ENCODE measurements around the gene SNRNP25. TPM values are rescaled to one million over a fixed set of nuclear protein-coding genes. Genes with fewer than 3 reads are reported as not detected.

SNRNP25 gene
- total and polyA plus RNA-seq, 9 of the 15 experiments (the other 6 are each of a cell fraction or from before 2014, with no cell fraction given): 59.0 to 176 (median 108) TPM

DNA sequence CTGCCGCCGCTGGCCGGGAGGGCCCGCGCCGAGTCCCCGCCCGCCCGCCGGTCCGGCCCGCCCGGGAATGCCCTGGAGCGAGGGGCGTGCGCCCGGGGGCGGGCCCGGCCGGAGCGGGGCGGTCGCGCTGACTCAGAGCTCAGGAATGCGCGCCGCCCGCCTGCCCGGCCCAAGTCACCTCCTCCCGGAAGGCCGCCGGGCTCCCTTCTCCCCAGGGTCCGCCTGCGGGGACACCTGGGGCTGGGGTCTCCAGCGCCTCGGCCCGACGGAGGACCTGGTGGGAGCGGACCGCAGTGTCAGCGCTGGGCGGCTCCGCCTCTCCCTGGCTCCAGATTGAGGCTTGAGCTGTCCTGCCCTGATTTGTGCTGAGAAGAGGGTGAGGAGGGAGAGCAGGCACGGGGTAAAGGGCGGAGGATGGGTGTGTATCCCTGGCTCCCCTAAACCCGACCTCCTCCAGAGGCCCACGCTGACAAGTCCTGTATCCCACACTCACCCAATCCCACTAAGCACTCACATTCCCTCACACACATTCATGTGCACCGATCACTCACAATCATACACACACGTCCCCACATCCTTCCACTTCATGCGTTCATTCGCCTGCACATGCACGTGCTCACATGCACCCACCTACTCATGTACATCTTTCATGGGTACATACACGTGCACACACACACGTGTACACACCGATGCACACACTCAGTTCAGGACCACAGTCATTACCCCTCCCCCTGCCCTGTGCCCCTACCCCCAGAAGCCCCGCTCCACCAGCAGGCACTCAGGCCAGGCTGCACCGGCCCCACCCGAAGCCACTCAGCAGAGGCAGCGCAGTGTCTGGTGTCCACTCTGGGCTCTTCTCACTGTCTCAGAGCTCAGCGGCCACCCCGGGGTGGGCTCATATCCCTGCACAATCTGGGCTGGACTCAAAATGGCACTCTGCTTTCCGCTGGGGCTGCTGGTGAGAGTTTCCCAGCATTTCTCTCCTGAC, 19.2 kb downstream of the SNRNP25 start, which contains the start of gene RHBDF1 (continued):
- TF ChIP-seq, protein P1, sequence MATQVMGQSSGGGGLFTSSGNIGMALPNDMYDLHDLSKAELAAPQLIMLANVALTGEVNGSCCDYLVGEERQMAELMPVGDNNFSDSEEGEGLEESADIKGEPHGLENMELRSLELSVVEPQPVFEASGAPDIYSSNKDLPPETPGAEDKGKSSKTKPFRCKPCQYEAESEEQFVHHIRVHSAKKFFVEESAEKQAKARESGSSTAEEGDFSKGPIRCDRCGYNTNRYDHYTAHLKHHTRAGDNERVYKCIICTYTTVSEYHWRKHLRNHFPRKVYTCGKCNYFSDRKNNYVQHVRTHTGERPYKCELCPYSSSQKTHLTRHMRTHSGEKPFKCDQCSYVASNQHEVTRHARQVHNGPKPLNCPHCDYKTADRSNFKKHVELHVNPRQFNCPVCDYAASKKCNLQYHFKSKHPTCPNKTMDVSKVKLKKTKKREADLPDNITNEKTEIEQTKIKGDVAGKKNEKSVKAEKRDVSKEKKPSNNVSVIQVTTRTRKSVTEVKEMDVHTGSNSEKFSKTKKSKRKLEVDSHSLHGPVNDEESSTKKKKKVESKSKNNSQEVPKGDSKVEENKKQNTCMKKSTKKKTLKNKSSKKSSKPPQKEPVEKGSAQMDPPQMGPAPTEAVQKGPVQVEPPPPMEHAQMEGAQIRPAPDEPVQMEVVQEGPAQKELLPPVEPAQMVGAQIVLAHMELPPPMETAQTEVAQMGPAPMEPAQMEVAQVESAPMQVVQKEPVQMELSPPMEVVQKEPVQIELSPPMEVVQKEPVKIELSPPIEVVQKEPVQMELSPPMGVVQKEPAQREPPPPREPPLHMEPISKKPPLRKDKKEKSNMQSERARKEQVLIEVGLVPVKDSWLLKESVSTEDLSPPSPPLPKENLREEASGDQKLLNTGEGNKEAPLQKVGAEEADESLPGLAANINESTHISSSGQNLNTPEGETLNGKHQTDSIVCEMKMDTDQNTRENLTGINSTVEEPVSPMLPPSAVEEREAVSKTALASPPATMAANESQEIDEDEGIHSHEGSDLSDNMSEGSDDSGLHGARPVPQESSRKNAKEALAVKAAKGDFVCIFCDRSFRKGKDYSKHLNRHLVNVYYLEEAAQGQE (IDR thresholded peaks at IDR 0.05; ENCODE audit: borderline replicate concordance): peak; percentile 79
- TF ChIP-seq, protein P1 (CRISPR knock-in tag; IDR thresholded peaks at IDR 0.05; ENCODE audit: low read depth): no peak
- TF ChIP-seq CBFA2T2 (conservative IDR thresholded peaks at IDR 0.05) (no peak), SRSF9 (IDR thresholded peaks at IDR 0.05; ENCODE audit: borderline replicate concordance, low read depth, low read length) (no peak), SIN3B (IDR thresholded peaks at IDR 0.05; ENCODE audit: low read depth) (0 out of 2 replicates have a peak, but pooled peaks have one; percentile 27), HDAC1 (IDR thresholded peaks at IDR 0.05) (peak; percentile 68 to 74; a peak in 1 of 4 replicates), ARID1B (IDR thresholded peaks at IDR 0.05) (peak; percentile 40), TRIM24 (IDR thresholded peaks at IDR 0.05) (peak in 1 of 2 experiments; percentile 34; a peak in 1 of 4 replicates), NBN (IDR thresholded peaks at IDR 0.05; ENCODE audit: low read depth) (no peak), SMARCA5 (IDR thresholded peaks at IDR 0.05) (peak; percentile 98), CSDE1 (IDR thresholded peaks at IDR 0.05) (no peak), TCFL5 (CRISPR knock-in tag; conservative IDR thresholded peaks at IDR 0.05) (no peak), KDM1A (IDR thresholded peaks at IDR 0.05) (peak in 1 of 2 experiments; percentile 96; a peak in 2 of 4 replicates), C11orf30 (IDR thresholded peaks at IDR 0.05; ENCODE audit: low read depth) (no peak), HMGN3 (IDR thresholded peaks at IDR 0.05; ENCODE audit: borderline replicate concordance, extremely low read depth, insufficient read length, low read depth, low read length) (peak; percentile 30)
- TF ChIP-seq, protein P2, sequence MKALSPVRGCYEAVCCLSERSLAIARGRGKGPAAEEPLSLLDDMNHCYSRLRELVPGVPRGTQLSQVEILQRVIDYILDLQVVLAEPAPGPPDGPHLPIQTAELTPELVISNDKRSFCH (CRISPR knock-in tag; IDR thresholded peaks at IDR 0.05): no peak
- TF ChIP-seq, protein P2 (tag; IDR thresholded peaks at IDR 0.05): 0 out of 2 replicates have a peak, but pooled peaks have one; percentile 26
- TF ChIP-seq, protein P3, sequence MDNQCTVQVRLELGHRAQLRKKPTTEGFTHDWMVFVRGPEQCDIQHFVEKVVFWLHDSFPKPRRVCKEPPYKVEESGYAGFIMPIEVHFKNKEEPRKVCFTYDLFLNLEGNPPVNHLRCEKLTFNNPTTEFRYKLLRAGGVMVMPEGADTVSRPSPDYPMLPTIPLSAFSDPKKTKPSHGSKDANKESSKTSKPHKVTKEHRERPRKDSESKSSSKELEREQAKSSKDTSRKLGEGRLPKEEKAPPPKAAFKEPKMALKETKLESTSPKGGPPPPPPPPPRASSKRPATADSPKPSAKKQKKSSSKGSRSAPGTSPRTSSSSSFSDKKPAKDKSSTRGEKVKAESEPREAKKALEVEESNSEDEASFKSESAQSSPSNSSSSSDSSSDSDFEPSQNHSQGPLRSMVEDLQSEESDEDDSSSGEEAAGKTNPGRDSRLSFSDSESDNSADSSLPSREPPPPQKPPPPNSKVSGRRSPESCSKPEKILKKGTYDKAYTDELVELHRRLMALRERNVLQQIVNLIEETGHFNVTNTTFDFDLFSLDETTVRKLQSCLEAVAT (IDR thresholded peaks at IDR 0.05): 0 out of 4 replicates have a peak, but pooled peaks of 1 of the 2 experiments have one; percentile 29
